Endothelial cell of umbilical vein (primary cell): ENCODE results near the gene FRMD4A. TPM values are rescaled to one million over a fixed set of nuclear protein-coding genes. Genes with fewer than 3 reads are reported as not detected.

Experiments used
- BruUV-seq: library from RNA; stranded (reverse); fragments of 400-500 nt; replicated peaks from 2 replicates; lab custom pipeline; 2021; lab: Mats Ljungman, UMichigan
- CTCF ChIA-PET: fragments of 300-600, 350-600 bp; sonication (Branson Sonifier 250); formaldehyde crosslinking; loops from one replicate; lab custom pipeline; 2021; ENCODE audit warnings: antibody characterized with exemption, inconsistent platforms; lab: Charles Lee
- POLR2A ChIA-PET: fragments of 300-600, 350-600 bp; sonication (Branson Sonifier 250); formaldehyde crosslinking; loops from one replicate; lab custom pipeline; 2021; ENCODE audit warnings: antibody characterized with exemption, inconsistent platforms; lab: Charles Lee
- DNase-seq: peaks from one replicate; pipeline ENCODE4 v3.0.0-alpha.2; 2011; ENCODE audit warnings: low read depth, low spot score
- FAIRE-seq: peaks from 2 replicates; lab custom pipeline; 2011; peaks lifted over from hg19 to GRCh38; lab: Jason Lieb, UNC
- H2AFZ ChIP-seq: 2 replicates; pipeline ENCODE4 v1.6.0; 2012; ENCODE audit warnings: low read depth, low read length, control low read depth, inconsistent platforms
- H3K27ac ChIP-seq: 2 replicates; pipeline ENCODE4 v1.5.1; 2011; ENCODE audit warnings: low read depth, mild to moderate bottlenecking, control low read depth, low read length, moderate library complexity; ENCODE audit not compliant: insufficient read depth
- H3K27me3 ChIP-seq, 2 experiments: 2 replicates each; pipeline versions ENCODE4 v1.6.0 to v1.6.1; 2011; ENCODE audit warnings: low read length in 2 of 2, mixed read lengths in 1 of 2; ENCODE audit not compliant: control insufficient read depth in 2 of 2, insufficient read depth in 2 of 2
- H3K36me3 ChIP-seq, 2 experiments: 2 replicates in 1 of 2; 3 replicates in 1 of 2; pipeline ENCODE4 v1.5.1; 2011; ENCODE audit warnings: low read length in 2 of 2, mild to moderate bottlenecking in 1 of 2, moderate library complexity in 1 of 2; ENCODE audit not compliant: control insufficient read depth in 2 of 2, insufficient read depth in 2 of 2; ENCODE audit errors: extremely low read depth in 1 of 2
- H3K4me1 ChIP-seq: 3 replicates; pipeline ENCODE4 v1.5.1; 2011; ENCODE audit warnings: mild to moderate bottlenecking, low read length; ENCODE audit not compliant: control insufficient read depth, insufficient read depth; ENCODE audit errors: extremely low read depth
- H3K4me2 ChIP-seq: 2 replicates; pipeline ENCODE4 v1.6.1; 2011; ENCODE audit warnings: low read length, control low read depth, mixed read lengths; ENCODE audit not compliant: insufficient read depth
- H3K4me3 ChIP-seq, 3 experiments: fragments of 200-600 bp in 1 of 3; sonication (generic), shearing (Covaris generic) in 1 of 3; replicated peaks in 1 of 3; 2 replicates each; pipeline ENCODE4 v1.5.1; 2011 to 2016; ENCODE audit warnings: control low read depth in 3 of 3, low read length in 3 of 3, mild to moderate bottlenecking in 2 of 3, inconsistent platforms in 1 of 3, low read depth in 1 of 3, moderate library complexity in 1 of 3; ENCODE audit not compliant: insufficient read depth in 1 of 3
- H3K79me2 ChIP-seq: 2 replicates; pipeline ENCODE4 v1.6.0; 2012; ENCODE audit warnings: low read length, inconsistent platforms; ENCODE audit not compliant: control insufficient read depth, insufficient read depth
- H3K9ac ChIP-seq: replicated peaks from 2 replicates; pipeline ENCODE3; 2011; ENCODE audit warnings: low read length, control low read depth; ENCODE audit not compliant: insufficient read depth; ENCODE audit errors: extremely low read depth
- H3K9me1 ChIP-seq: replicated peaks from 3 replicates; pipeline ENCODE4 v1.6.0; 2011; ENCODE audit warnings: mild to moderate bottlenecking, low read length; ENCODE audit not compliant: control insufficient read depth, insufficient read depth; ENCODE audit errors: extremely low read depth
- H3K9me3 ChIP-seq: replicated peaks from 2 replicates; pipeline ENCODE4 v1.5.1; 2012; ENCODE audit warnings: low read length, inconsistent platforms; ENCODE audit not compliant: control insufficient read depth, insufficient read depth
- H4K20me1 ChIP-seq: replicated peaks from 2 replicates; pipeline ENCODE3; 2011; ENCODE audit warnings: mild to moderate bottlenecking, low read length; ENCODE audit not compliant: control insufficient read depth, insufficient read depth; ENCODE audit errors: extremely low read depth
- CTCF ChIP-seq, 2 donors: IDR thresholded peaks; 1 replicate in 1 of 2; 2 replicates in 1 of 2; pipeline ENCODE4 v1.5.1; 2011; ENCODE audit warnings: low read length in 2 of 2, mild to moderate bottlenecking in 2 of 2, moderate library complexity in 2 of 2, control low read depth in 1 of 2, inconsistent platforms in 1 of 2, low read depth in 1 of 2; ENCODE audit not compliant: insufficient read depth in 1 of 2; ENCODE audit errors: extremely low read depth in 1 of 2
- EZH2 ChIP-seq: IDR thresholded peaks from 2 replicates; pipeline ENCODE4 v1.6.1; 2012; ENCODE audit warnings: borderline replicate concordance, low read depth, mild to moderate bottlenecking, moderate library complexity, low read length, inconsistent platforms; ENCODE audit not compliant: severe bottlenecking
- FOS ChIP-seq: IDR thresholded peaks from 2 replicates; pipeline ENCODE4 v1.6.1; 2011; ENCODE audit warnings: mild to moderate bottlenecking, low read length, moderate library complexity, borderline replicate concordance; ENCODE audit not compliant: insufficient read depth
- GATA2 ChIP-seq: IDR thresholded peaks from 2 replicates; pipeline ENCODE4 v1.7.0; 2011; ENCODE audit warnings: low read depth, mild to moderate bottlenecking, moderate library complexity, mixed read lengths, low read length; ENCODE audit not compliant: insufficient read length, insufficient read depth
- JUN ChIP-seq: IDR thresholded peaks from 2 replicates; pipeline ENCODE4 v1.6.1; 2011; ENCODE audit warnings: borderline replicate concordance, low read depth; ENCODE audit not compliant: insufficient read length, insufficient read depth
- MAX ChIP-seq: IDR thresholded peaks from 2 replicates; pipeline ENCODE4 v1.6.1; 2011; ENCODE audit not compliant: insufficient read depth, insufficient read length
- MYC ChIP-seq: IDR thresholded peaks from one replicate; pipeline ENCODE4 v1.6.1; 2011; ENCODE audit warnings: mild to moderate bottlenecking, low read depth, low read length
- POLR2A ChIP-seq: IDR thresholded peaks from 2 replicates; pipeline ENCODE4 v1.6.1; 2012; ENCODE audit warnings: low read depth, mild to moderate bottlenecking, control low read depth, low read length
- POLR2AphosphoS5 ChIP-seq: IDR thresholded peaks from 2 replicates; pipeline ENCODE4 v1.6.1; 2012; ENCODE audit warnings: low read depth, mild to moderate bottlenecking, control low read depth, low read length, moderate library complexity; ENCODE audit not compliant: insufficient read depth
- dilution Hi-C: fragments of 300-500 bp; cut with MboI; formaldehyde crosslinking; loops from one replicate; pipeline ENCODE4 v1.15.0; 2019; ENCODE audit warnings: low sequenced_read_pairs; ENCODE audit not compliant: extremely low pct_ligation_motif_present
- intact Hi-C: fragments of 100-400 bp; cut with micrococcal nuclease; formaldehyde crosslinking; loops from one replicate; pipeline ENCODE4 v1.10.0; 2022
- polyA plus RNA-seq, 4 experiments: library from polyadenylated mRNA; depleted of rRNA in 3 of 4; stranded (reverse) in 3 of 4; unstranded in 1 of 4; fragments of >200 nt; gene quantifications; 2 replicates each; pipeline versions ENCODE4 v1.2.1 to v1.2.3, GENCODE V29; 2011 to 2012; ENCODE audit warnings: missing spikeins in 1 of 4
- total RNA-seq: library from RNA; stranded (reverse); gene quantifications from 2 replicates; pipeline ENCODE4 v1.2.3, GENCODE V29; 2021

Gene FRMD4A
- total and polyA plus RNA-seq, 2 donors (not counting 3 experiments of a cell fraction or from before 2014, with no cell fraction given) = 123 to 148 TPM

- Histone ChIP-seq H3K9me3 (no peaks in the 10 kb centered on the region), H4K20me1 (peaks cover 2% of the 10 kb centered on the region), H3K4me1 (no peaks in the 10 kb centered on the region), H3K27ac (no peak overlapping the region), H3K27me3 (no peaks in the 10 kb centered on the region), H3K79me2 (no peaks in the 10 kb centered on the region), H3K9me1 (no peaks in the 10 kb centered on the region), H3K36me3 (peaks cover 28% of the 10 kb centered on the region in 2 experiments), H2AFZ (no peak overlapping the region), H3K4me3 (no peak overlapping the region), H3K4me2 (no peak overlapping the region), H3K9ac (no peak overlapping the region)
- intact Hi-C loops (no loop called here), dilution Hi-C loops (no loop called here)
- DNase-seq (no peak), FAIRE-seq (no peak)
- CTCF ChIA-PET = interaction anchor here (1.4 to 1.9 kb wide), 2 partner anchors 77 to 150 kb away, joined by 3 to 5 read pairs; partner anchors contain the start of gene PRPF18
- no peak for TF ChIP-seq CTCF (IDR thresholded peaks at IDR 0.05; ENCODE audit: extremely low read depth in 1 of 2, insufficient read depth in 1 of 2, low read depth in 1 of 2, low read length in 2 of 2)
- TF ChIP-seq GATA2 = no peak
- TF ChIP-seq FOS = no peak
- TF ChIP-seq POLR2A = no peak
- no peak for TF ChIP-seq EZH2
- no peak for TF ChIP-seq MYC
- no peak for TF ChIP-seq JUN
- no peak for TF ChIP-seq POLR2AphosphoS5
- no peak for TF ChIP-seq MAX
- no TSS peak for BruUV-seq
- POLR2A ChIA-PET = no interaction called here
Measured at GRCh38 chr10:13736506-13736905, 594.2 kb downstream of the FRMD4A start.
